Activated T-helper 9 cell treated with anti-CD3 and anti-CD28 coated beads, Interleukin-2, amount 50 U/mL, for 16 hours (primary cell): ENCODE measurements around the gene SEMA6D.
"Not testable (repeated sequence)": the region's sequence is repeated elsewhere in the genome, so short reads cannot be mapped to it uniquely, and the experiment has no call there.

Experiments used
- DNase-seq: peaks from one replicate; pipeline ENCODE4 v3.0.0-alpha.2; 2020; ENCODE audit warnings: low read depth

SEMA6D gene

DNA sequence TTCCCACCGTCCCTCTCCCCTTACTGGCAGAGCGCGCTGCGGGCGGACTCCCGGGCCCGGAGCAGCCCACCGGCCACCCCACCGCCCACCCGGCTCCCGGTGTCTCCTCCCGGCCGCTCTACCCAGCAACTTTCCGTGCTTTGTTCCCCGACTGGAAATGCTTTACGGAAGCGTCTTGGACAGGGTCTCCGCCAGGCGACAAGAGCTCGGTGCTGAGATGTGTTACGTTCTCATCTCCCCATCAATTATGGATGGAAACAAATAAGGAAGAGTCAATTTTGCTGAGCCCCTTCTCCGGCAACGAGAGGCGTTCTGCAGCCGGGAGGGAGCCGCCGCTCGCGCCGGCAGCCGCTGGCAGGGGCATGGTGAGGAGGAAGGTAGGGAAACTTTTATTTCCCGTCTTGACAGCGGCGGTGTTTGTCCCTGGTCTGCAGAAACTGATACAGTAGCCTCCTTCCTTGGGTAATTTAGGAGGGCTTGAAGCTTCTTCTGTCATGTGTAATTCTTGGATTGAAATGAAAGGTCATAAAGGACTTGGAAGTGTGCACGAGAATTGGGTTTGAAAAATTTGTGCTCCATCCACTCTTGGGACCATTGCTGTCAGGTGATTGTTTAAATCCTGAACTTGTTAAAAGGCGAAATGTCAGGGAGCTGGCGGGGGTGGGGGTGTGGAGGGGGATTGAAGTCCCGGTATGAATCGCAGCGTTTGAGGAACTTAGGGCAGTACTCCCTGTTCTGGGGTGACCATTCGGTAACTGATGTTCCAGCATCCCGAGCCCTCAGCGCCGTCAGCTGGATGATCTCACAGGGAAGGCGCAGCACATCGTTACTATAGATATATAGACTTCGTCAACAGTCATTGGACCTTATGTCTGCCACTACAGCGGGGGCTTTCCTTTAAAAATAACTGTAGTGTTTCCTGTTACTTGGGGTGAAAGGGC is 1.5 kb downstream of the SEMA6D start:
- DNase-seq, result no peak

- DNase-seq, result no peak
These were observed 2.4 kb downstream of the SEMA6D start for GRCh38 chr15:47719730-47720129.

DNA sequence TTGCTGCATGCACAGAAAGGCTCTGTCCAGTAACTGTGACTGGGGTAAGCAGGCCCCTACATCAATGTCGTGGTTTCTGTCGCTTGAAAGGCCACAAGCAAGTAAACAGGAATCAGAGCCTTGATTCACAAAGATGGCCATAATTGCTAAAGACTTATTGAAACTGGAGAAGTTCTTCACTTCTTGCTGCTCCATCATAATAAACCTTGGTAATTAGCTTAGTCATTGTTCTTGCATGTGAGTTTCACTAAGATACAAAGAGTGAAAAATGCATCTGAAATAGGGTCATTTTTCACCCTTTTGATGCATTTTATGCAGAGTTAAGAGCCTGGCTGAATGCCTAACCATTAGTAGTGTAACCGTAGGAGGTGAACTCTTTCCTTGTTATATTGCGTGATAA is 3.2 kb downstream of the SEMA6D start:
- no peak for DNase-seq

- DNase-seq, result no peak
These were observed 4.4 kb downstream of the SEMA6D start for GRCh38 chr15:47721676-47722075.

DNA sequence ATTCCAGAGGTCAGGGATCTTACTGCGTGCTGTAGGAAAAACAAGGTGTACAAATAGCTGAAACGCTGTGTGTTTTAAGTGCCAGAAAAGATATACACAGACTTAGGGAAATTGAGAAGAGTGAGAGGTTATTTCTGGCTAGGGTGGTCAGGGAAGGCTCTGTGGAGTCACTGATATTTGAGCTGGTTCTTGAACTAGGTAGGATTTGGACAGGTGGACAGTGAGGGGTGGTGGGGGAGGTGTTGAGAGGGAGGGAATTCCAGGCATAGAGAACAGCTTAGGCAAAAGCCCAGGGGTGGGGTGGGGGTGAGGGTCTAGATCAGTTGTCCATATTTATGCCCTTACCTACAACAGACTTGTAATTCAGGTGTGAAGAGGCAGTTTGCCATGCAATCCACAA is 7.0 kb downstream of the SEMA6D start:
- no peak for DNase-seq

GRCh38 chr15:47725051-47725450 is 7.7 kb downstream of the SEMA6D start:
- DNase-seq, result no peak

- no peak for DNase-seq
These were observed 8.6 kb downstream of the SEMA6D start for GRCh38 chr15:47725906-47726305.

DNA sequence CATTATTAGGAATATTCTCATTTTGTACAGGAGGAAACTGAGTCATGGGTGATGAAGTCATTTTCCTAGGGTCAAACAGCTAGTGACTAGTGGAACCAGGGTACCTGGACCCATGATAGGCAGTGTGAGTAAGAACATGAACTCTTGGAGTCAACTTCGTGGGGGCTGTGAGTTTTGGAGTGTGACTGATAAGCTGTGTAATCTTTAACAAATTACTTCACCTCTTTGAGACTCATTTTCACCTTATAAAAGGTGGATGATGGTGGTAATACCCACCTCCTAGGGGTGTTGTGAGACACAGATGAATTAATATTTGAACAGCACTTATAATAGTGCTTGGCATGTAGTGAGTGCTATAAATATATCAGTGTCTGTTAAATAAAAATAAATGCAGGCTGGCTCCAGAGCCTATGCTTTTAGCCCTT is 9.1 kb downstream of the SEMA6D start:
- DNase-seq, result no peak

DNA sequence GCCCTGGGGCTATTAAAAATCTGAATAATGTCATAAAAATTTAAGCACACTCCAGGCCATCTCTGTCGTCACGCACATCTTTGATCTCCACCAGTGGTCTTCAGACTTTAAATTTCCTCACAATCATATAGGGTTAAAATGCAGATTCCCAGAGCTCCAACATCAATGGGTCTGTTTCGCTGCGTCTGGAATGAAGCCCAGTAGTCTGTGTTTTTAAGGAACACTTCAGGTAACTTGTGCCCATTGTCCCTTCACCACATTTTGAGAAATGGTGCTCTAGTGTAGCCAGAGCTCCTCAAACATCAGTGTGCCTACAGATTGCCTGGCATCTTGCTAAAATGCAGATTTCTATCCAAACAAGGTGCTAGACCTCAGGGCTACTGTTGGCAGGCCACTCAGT is 9.8 kb downstream of the SEMA6D start:
- no peak for DNase-seq

DNA sequence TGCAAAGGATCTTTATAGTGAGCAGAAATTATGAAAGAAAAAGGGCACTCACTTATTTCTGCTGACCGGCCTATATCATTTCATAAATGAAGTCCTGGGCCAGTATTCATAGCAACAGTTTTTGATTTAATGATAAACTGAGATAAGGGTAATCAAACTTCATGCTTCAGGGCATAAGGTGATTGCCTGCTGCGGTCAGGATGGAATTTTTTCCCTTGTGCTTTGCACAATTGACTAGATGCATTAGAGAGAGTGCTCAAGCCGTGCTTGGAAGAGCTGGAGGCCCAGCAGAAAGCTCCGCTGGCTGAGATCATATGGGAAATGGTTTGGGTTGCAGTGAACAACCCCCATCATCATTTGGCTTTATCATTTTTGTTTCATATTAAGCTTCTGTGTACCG is 10.4 kb downstream of the SEMA6D start:
- DNase-seq, result no peak

GRCh38 chr15:47728426-47728825 is 11.1 kb downstream of the SEMA6D start:
- no peak for DNase-seq

DNA sequence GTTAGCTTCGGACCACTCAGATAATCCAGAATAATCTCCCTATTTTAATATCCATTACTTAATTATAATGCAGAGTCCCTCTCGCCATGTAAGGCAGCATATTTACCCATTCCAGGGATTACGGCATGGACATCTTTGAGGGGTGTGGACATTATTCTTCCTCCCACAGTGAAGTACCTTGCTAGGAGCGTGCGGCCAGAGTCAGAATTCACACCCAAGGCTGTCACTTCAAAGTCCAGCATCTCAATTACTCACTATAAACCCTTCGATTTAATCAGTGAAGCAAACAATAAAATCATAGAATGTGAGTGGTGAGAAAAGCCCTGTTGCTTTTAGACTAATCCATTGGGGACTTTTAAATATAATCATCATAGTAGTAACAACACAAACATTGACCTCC is 11.6 kb downstream of the SEMA6D start:
- no peak for DNase-seq

GRCh38 chr15:47731230-47731629 is 13.9 kb downstream of the SEMA6D start:
- DNase-seq, result no peak

DNA sequence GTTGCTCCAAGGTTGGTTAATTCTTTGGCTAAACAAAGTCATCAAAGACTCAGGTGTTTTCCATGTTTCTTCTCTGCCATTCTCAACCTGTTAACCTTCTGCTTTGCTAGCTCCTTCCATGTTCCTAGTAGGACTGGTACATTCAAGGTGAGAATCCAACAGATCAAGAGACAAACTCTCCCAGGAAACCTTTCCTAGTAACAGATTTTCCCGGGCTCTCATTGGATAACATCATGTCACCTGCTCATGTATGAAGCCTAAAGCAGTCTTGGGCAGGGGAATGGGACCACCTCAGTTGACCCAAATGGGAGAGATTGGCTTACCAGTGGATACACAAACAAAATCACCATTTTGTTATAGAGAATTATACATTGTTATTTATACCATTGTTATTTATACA is 14.9 kb downstream of the SEMA6D start:
- DNase-seq, result no peak

DNA sequence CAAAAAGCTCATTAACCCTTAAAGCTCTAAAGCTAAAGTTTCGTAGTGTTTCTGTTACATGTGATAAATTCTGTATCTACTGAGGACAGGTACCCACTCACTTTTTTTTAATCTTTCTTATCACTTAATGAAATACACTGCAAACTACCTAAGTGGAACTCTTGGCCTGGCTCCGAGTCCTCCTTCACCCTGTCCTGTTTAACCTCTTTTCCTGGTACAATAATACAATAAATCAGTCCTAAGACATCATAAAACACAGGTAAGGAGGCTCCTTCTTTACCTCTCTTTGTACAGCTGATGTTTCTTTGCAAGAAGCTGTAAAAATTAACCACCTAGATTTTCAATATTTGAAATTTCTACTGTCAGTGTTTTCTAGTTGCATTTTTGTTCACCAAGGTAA is 15.8 kb downstream of the SEMA6D start:
- DNase-seq, result no peak

DNA sequence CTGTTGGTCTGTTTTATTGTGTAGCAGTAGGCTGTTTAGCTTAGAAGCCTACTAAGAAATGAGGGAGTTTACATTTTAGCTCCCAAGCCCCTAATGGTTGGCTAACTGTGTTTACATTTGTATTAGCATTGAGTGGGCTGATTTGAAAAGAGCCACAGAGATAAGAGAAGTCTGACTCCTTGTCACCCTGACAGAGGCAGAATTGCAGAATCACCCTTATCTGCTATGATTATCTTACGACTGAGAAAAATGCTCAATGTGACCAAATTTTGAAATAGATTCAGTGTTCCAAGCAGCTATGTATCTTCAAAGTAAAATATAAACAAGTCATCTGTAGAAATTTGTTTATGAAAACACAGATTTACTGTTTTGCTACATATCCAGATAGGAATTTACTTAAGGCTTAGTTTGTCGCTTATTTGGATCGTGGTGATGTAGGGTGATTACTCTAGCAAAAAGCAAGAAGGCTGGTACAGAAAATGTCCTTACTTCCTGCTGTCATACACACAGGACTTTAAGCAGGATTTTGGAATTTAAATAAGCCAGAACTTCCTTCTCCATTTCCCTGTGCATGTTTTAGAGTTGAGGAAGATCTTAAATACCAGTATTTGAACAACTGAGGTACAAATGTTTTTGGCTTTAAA is 19.0 kb downstream of the SEMA6D start:
- no peak for DNase-seq

DNA sequence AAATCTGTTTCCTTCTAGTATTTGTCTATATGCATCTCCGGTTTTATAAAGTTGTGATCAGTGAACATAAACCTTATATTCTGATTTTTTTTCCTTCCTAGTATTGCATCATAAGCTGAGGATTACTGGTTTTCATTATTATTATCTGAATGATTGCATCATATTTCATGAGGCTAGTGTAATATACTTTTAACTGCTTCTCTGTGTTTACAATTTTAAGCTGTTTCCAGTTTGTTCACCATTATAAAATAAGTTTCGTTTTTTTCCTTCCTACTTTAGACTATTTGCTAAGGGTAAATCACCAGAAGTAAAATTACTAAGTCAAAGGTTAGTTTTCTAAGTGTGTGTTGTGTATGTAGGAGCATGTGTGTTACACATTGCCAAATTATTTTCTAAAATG is 20.2 kb downstream of the SEMA6D start:
- DNase-seq, result no peak

DNA sequence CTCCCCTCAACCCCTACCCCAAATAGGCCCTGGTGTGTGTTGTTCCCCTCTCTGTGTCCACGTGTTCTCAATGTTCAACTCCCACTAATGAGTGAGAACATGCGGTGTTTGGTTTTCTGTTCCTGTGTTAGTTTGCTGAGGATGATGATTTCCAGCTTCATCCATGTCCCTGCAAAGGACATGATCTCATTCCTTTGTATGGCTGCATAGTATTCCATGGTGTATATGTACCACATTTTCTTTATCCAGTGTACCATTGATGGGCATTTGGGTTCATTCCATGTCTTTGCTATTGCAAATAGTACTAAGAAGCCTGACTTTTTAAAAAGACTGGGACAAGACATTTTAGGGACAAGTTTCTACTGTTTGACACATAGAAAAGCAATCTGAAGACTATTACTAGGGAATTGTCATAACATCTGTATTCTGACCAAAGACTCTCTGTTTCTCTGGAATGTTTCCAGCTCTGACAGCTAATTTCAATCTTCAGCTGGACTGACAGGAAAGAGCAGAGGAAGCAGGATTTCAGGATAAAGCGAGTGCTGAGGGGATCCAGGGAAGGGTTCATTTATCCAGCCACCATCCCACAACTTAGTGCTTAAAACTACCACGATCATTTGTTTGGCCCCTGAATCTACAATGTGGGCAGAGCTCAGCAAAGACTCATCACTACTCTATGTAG is 21.0 kb downstream of the SEMA6D start:
- DNase-seq, result not testable (repeated sequence)

DNA sequence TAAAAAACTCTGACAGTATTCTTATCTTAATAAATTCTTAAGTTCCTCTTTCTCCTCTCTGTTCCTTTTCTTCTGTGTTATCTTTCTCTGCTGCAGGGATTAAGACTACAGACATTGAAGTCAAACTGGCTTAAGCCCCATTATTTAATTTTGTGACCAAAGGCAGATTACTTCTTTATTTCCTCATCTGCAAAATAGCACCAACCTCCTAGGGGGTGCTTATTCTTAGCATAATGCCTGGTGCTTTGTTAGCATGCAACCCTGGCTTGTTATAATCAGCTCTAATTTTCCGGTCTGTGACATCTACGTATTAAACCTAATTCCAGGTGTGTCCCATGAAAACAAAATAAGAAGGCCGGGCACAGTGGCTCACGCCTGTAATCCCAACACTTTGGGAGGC is 23.8 kb downstream of the SEMA6D start:
- DNase-seq, result no peak

DNA sequence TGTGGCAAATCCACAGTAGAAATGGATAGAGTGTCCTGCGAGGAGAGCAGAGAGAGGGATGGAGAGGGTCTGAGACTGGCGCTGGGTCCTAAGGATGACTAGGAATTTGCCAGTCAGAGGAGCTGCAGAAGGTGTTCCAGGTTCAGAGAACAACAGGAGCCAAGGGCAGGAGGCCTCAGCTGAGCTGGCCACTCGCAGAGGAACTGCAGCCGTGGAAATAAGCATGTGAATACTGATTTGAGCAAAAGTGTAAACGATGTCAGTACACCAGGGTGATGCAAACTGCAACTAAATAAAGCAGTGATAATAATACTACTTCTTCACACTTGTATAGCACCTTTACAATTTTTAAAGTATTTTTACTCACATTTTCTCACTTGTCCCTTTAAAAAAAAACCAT is 24.6 kb downstream of the SEMA6D start:
- no peak for DNase-seq

DNA sequence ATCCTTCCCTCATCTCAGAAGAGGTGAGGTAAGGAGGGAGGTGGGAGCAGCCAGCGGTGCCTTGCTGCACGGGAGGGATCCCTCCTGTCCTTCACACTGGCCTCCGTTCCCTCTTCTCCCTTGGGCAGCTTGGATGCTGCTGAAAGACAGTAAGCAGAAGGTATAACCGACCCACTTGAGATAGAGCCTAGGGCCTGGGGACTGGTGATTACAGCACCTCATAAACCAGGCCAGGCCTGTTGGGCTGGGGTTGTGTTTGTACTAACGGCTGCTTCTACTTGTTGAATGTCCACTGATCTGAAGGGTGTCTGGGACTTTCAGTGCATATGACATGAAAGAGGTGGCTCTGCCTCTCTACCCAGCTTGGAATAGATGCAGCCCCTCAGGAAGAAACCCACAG is 25.0 kb downstream of the SEMA6D start:
- no peak for DNase-seq

- DNase-seq, result no peak
These were observed 25.4 kb downstream of the SEMA6D start for GRCh38 chr15:47742742-47743141.

DNA sequence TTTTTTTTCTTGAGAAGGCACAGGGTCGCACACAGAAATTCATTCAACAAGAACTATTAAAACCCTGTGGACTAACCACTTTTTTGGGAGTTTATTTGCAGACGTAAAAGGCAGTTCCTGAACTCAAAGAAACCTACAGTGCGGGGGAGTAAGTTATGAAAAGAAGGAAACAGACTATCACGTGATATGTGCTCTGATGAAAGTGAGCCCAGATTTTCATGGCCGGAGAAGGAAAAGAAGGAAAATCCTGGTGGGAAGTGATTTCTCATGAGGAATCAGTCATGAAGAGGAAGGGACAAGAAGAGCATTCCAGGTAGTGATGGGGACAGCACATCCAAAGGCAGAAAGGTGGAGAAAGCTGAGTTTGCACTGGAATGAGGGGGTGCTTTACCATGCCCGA is 26.1 kb downstream of the SEMA6D start:
- no peak for DNase-seq
